IPS-18c (cell line): ENCODE data around the gene DCPS.
"Not testable (repeated sequence)": the region's sequence is repeated elsewhere in the genome, so short reads cannot be mapped to it uniquely, and the experiment has no call there.

Experiments used
- H3K4me3 ChIP-seq: 2 replicates; pipeline ENCODE4 v1.7.0; 2013; ENCODE audit warnings: low read depth, mild to moderate bottlenecking, low read length, moderate library complexity; ENCODE audit not compliant: insufficient read depth
- H3K9me3 ChIP-seq: one replicate; pipeline ENCODE4 v1.6.1; 2013; ENCODE audit warnings: mild to moderate bottlenecking, low read length, moderate library complexity; ENCODE audit not compliant: control insufficient read depth, insufficient read depth

DCPS gene

DNA sequence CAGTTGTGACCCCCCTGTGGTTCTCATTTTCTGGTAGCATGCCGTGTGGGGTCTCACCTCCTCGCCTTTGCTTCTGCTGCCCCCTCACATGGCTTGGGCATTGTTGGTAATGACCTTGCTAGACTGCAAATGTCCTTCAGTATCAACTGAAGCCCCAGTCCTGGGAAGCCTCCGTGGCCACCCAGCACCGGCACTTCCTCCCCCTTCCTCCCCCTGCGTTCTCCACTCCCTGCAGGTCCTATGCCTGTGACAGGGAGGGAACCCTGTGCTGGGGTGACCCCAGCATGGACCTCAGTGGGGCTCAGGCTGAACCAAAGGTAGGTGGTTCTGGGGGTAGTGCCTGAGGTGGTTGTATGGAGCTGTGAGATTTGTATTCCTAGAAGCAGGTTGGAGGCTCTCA is 57.5 kb downstream of the DCPS start:
- H3K9me3 ChIP-seq = no peaks in the 10 kb centered on the region
- no peak overlapping the region for H3K4me3 ChIP-seq

DNA sequence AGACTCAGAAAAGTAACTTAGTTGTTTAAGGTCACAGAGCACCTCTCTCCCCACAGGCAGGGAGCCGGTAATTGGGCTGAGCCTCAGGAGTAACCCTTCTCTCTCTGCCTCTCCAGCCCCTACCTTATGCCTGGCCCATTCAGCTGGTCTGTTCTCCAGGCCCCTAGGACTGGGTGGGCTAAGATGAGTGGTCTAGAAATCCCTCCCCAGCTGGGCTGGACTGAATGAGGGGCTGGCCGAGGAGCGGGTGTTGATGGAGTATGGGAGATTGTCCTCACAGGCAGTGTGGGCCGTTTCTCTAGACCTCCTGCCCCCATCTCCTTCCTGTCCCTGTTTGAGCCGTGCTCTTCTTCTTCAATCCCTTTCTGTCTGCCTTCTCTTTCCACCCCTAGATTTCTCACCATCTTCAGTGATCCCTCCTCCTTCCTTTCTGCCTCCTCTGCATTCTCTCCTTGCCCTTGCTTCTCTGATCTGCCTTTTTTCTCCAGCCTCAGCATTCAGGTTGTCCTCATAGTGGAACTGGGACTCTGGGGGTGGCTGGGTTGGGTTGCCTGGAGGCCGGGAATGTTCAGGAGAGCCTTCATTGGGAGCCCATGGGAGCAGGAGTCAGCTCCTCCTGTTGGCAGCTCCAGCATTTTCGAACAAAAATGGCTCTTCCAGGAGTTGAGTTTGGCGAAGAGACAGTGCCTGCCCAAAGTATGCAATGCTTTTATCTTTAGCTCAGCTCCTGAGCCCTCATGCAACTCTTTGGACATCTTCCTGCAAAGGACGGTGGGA is 59.2 kb downstream of the DCPS start:
- Histone ChIP-seq H3K4me3 (no peak overlapping the region), H3K9me3 (no peaks in the 10 kb centered on the region)

DNA sequence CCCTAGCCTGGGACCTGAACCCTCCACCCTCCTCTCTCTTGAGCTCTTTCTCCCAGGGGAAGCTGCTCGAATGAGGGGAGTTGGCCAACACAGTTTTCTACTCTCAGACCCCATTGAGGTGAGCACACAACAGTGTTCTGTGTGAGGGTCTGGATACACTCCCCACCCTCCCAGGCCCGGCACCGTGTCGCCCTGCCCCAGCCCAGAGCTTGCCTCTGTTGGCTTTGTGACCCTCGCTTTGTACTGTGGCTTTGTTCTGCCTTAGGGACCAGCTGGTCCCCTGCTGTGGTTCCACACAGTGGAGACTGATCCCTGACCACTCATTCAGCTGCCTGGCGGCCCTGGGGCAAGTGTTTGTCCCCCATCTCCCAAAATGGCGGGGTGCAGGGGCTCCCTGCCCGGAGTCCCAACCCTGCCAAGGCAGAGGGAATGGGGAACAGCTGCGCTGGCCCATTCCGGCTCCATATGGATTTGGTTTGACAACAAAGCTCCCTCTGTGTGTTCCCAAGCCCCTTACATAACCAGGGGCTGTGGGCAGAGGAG is 59.9 kb downstream of the DCPS start:
- H3K9me3 ChIP-seq = no peaks in the 10 kb centered on the region
- no peak overlapping the region for H3K4me3 ChIP-seq

DNA sequence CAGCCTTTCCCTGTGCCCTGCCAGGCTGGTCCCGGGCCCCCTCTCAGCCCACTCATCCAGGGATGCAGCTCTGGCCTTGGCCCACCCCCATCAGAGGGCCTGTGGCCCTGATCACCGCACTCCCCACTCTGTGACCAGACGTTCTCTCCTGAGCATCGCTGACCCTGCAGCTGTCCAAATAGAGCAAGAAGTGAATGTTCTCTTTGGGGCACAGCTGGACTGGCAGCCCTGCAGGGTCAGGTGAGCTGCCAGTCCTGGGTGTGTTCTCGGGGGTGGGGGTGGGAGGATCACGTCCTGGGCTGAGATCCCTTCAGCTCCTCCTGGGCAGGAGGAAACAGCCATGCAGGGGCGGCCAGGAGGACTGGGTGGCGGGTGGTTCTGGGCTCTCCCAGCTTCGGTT is 60.9 kb downstream of the DCPS start:
- H3K9me3 ChIP-seq, H3K4me3 ChIP-seq: not testable (repeated sequence)

DNA sequence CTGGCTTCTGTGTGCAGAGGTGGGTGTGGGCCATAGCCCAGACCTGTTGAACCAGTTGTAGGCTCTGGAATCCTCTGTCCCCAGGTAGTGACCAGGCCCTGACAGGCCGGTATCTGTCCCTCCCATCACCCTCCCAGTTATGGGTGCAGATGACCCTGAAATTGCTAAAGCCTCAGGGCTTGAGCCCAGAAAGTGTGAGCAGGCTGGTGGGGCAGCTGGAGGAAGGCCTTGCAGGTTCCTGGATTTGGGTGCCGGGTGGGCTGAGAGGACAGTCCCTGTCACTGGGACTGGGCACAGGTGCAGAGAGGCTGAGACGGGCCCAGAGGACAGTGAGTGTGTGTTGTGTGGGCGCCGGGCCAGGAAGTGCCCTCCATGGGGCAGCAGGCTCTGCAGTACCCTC is 61.6 kb downstream of the DCPS start:
- H3K4me3 ChIP-seq, H3K9me3 ChIP-seq: not testable (repeated sequence)

DNA sequence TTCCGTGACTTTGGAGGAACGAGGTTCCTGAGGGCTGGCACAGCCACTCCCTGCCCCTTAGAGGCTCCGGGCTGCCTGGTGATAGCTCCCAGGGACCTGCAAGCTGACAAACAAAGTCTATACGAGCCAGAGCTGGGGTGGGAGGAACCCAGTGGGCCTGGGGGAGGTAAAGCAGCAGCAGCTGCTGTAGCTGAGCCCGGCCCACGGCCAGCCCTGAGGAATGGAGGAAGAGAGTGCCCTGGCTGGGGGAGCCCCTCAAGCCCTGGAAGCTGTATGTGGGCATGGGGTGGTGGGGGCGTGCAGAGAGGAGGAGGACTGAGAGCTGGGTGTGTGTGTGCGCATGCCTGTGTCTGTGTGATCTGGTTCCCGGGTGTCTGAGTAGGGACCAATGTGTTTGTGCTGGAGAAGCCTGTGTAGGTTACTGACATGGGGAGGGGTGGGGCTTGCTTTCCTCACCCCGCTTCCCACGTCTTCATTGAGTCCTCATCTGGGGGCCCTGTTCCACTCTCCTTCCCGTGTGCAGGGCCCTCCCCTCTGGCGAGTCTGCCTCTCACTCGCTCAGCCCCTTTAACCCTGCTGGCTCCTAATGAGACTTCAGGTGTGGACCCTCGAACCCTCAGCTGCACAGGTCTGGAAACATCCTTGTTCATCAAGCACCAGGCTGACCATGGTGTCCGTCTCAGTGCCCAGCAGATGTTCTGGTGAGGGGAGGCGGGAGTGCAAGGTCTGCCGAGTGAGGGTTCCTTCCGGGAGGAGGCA is 62.4 kb downstream of the DCPS start:
- no peak overlapping the region for H3K4me3 ChIP-seq
- no peaks in the 10 kb centered on the region for H3K9me3 ChIP-seq

DNA sequence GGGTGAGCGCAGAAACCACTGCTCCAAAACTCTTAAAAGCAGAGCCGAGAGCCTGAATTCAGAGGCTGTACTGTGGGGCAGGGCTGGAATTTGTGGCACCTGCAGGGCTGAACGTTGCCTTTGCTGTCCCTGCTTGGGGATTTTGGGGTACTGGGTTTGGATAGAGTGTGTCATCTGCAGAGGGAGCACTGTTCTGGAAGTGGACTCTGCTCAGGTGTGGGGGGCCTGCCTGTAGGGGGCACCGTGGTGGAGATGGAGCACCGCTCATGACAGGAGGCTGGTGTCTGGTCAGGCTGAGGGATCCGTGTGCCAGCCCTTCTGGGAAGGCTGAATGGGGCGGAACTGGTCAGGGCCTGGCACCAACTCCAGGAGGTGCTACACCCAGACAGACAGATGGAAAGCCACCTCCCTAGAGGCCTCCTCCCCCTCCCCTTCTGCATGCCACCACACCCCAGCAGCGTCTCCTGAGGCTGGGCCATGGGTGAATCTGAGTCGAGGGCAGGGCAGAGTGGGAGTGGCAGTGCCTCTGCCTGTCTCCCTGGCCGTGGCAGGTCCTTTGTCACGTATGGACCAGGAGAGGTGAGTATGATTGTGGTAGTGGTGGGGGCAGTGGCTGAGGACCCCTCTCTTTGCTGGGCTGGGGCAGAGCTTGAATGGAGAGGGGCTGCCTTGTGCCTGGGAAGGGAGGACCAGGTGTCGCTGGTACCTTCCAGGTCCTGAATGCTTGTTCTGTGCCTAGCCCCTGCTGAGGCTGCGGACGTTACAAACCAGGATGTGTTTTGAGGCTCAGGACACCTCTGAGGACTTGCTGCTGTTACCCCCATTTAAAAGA is 63.2 kb downstream of the DCPS start:
- H3K4me3 ChIP-seq, H3K9me3 ChIP-seq: not testable (repeated sequence)

DNA sequence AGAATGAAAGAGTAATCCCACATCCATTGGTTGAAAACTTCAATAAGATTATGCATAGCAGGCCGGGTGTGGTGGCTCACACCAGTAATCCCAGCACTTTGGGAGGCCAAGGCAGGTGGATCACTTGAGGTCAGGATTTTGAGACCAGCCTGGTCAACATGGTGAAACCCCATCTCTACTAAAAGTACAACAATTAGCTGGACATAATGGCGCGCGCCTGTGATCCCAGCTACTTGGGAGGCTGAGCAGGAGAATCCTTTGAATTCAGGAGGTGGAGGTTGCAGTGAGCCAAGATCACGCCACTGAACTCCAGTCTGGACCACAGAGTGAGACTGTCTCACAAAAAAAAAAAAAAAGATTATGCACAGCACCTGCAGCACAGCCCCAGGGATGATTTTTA is 63.9 kb downstream of the DCPS start:
- H3K4me3 ChIP-seq, H3K9me3 ChIP-seq: not testable (repeated sequence)

DNA sequence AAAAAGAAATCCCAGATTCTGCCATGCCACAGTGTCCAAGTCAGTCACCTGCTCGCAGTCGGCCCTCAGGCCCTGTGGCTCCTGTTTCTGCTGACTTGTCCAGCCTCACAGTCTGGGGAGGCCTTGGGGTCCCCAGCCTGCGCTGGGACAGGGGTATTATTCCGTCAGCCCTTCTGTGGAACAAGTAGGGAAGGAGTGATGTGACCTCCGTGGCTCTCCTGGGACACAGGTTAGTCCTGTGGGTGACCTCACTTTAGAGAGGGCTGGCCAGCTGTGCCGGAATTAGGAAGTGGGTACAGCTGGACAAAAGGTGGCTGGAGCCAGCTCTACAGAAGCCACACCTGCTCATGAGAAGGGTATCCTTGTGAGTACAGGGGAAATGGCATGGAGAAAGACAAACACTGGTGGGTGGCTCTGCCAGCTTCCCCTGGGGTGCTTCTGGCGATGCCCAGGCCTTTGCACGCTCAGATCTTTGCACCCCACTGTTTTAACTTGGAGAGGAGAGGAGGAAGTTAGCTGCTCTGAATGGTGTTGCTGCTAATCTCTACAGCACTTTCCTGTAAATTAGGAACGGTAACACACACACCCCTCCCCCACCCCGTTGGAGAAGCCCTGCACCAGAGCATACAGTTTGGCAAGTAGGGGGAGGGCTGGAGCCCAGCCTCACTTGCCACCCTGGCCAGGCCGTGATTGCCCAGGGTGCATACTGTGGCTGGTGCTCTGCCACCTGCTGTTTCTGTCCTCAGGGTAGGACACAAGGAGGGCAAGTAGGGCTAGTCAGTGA is 64.7 kb downstream of the DCPS start:
- H3K4me3 ChIP-seq, H3K9me3 ChIP-seq: not testable (repeated sequence)

DNA sequence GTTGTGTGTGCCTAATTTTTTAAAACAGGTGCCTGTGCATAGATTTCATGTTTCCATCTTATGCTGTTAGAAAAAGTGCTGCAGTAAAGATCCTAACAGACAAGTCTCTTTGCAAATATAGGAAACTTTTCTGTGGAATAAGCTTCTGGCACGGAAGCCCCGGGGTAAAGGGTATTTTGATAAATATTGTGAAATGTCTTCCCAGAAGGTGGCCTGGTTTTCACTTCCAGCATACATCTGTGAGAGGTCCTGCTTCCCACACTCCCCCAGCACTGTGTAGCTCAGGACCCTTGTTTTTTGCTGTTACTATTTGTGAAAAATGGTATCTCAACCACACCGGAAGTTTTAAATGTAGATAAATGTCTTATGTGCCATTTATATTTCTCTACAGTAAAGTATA is 66.2 kb downstream of the DCPS start:
- Histone ChIP-seq H3K9me3 (no peaks in the 10 kb centered on the region), H3K4me3 (no peak overlapping the region)

DNA sequence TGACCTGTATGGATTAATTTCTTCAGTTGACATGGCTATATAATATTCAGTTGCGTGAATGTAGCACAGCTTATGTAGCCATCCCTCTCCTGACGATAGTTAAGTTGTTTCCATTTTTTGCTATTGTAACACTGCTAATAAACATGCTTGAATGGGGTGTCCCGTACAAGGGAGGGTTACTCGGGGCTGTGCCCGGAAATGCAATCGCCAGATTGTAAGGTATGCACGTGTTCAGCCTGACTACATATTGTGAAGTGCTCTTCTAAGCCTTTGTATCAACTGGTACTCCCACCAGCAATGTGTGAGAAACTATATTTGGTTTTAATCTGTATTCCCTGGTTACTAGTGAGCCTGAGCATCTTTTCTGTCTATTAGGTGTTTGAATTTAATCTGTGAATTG is 67.7 kb downstream of the DCPS start:
- H3K4me3 ChIP-seq = no peak overlapping the region
- H3K9me3 ChIP-seq = no peaks in the 10 kb centered on the region

DNA sequence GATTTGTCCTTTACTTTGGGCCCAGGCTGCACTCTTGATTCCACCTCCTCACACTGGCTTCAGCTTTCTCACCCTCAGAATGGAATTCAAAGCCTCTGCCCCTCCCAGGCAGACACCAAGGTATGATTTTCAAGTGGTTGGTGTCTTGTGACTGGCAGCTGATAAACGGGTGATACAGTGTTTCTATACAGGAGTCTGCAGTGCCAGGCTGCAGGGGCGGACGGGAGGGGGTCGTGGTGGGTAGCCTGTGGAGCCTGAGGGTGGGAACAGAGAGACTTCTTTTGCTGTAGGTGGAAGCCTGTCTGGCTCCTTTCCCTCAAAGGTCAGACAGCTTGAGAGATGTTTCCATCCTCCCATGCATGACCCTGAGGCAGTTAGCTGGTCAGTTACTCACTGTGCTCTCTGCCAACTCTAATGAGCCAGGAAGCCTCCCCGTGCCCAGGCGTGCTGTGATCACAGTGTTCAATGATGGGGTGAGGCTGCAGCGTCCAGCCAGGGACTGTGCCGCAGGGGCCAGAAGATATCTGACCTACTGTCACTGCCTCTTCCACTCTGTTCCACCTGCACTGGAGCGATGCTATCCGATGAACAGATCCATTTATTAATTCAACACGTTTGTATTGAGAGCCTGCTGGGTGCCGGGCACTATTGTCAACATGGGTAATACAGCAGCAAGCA is 69.7 kb downstream of the DCPS start:
- not testable (repeated sequence) for H3K9me3 ChIP-seq, H3K4me3 ChIP-seq

DNA sequence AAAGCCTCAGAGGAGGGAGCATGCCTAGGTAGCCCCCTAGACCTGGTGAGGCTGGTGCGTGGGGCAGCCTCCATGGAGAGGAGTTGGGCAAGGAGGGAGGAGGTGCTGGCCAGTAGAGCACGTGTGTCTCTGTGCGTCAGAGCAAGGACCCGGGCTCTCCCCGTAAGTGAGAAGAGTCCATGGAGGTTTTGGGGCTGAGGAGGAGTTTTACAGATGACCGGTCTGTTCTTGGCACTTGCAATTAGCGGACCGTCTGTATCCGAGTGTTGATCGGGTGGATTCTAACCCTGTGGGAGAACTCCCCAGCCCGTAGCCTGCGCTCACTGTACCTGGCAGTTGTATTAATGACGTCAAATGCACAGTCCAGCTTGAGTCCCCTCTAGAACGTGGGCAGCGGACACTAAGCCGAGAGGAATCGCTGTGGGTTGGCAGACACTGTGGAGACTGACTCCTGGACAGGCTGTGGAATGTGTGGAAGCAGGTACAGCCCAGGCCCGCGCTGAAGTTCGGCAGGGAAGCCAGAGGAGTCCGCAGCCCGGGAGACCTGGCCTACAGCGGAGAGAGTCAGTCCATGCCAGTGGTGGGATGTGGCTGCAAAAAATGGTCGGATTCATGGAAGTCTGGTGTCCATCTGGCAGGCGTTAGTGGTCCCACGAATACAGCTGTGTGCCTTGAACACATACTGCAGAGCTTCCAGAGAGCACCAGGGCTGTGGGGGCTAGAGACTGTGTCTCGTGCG is 70.9 kb downstream of the DCPS start:
- H3K4me3 ChIP-seq, H3K9me3 ChIP-seq: not testable (repeated sequence)

DNA sequence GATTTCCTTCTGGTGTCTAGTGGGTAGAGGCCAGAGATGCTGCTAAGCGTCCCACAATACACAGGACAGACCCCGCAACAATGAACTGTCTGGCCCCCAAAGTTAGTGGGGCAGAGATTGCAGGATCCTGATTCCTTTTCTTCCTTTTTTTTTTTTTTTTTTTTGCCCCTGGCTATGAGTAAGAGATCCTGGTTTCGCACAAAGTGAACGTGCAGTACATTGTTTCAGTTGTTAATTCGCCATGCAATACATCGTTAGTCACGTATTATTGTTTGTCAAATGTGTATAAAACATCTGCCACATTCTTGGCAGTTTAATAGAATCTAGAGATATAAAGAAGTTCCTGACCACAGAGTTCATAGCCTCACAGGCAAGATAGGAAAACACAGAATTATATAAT is 71.9 kb downstream of the DCPS start:
- Histone ChIP-seq H3K4me3 (no peak overlapping the region), H3K9me3 (no peaks in the 10 kb centered on the region)

DNA sequence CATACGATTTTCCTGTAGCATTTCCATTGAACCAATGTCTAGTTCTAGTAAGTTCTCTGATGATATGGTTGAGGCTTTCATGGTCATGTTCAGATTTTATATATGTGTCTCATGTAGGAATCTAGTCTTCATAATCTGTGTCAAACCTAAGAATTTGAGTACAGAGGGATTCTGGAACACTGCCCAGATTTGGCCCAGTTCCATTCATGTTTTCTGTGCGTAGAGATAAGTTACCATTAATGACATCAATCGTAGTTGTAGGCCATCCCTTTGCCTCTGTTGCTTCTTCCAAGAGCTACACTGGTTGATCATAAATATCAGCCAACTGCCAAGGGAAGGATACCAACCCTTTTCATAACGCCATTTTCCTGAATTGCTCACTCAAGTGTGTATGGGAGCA is 74.9 kb downstream of the DCPS start:
- H3K4me3 ChIP-seq = no peak overlapping the region
- H3K9me3 ChIP-seq = no peaks in the 10 kb centered on the region

DNA sequence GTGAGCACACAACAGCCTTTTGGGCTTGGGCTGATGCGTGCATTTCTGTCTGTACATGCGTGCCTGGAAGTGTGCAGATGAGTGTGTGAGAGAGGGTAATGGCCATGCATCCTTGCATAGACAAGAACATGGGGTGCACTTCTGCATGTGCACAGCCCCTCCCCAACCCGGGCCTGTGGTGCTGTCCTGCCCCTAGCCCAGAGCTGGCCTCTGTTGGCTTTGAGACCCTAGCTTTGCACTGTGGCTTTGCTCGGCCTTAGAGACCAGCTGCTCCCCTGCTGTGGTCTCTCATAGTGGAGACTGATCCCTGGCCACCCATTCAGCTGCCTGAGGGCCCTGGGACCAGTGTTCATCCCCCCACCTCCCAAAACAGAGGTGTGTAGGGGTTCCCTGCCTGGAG is 77.0 kb downstream of the DCPS start:
- no peak overlapping the region for H3K4me3 ChIP-seq
- no peaks in the 10 kb centered on the region for H3K9me3 ChIP-seq
